AG10803 (cell line): ENCODE measurements around the gene MYO15A.

ENCODE experiments used
- DNase-seq: peaks from one replicate; pipeline ENCODE4 v3.0.0; 2010; ENCODE audit warnings: low read depth
- H3K4me3 ChIP-seq: 2 replicates; pipeline ENCODE4 v1.5.1; 2011; ENCODE audit warnings: mild to moderate bottlenecking, low read length, control low read depth
- CTCF ChIP-seq: conservative IDR thresholded peaks from 2 replicates; pipeline ENCODE4 v1.5.1; 2011; ENCODE audit warnings: mild to moderate bottlenecking, low read length, control low read depth, inconsistent platforms

MYO15A gene

GRCh38 chr17:18101828-18102227 is 6.7 kb upstream of the MYO15A start:
- H3K4me3 ChIP-seq: no peak overlapping the region
- no peak for DNase-seq
- TF ChIP-seq CTCF: no peak

- TF ChIP-seq CTCF: no peak
- DNase-seq: no peak
- H3K4me3 ChIP-seq: no peak overlapping the region
Measured at GRCh38 chr17:18102640-18103039, 5.9 kb upstream of the MYO15A start.

GRCh38 chr17:18105027-18105426 is 3.5 kb upstream of the MYO15A start:
- no peak overlapping the region for H3K4me3 ChIP-seq
- no peak for TF ChIP-seq CTCF
- no peak for DNase-seq

- no peak for TF ChIP-seq CTCF
- no peak for DNase-seq
- no peak overlapping the region for H3K4me3 ChIP-seq
Measured at GRCh38 chr17:18105595-18105994, 3.0 kb upstream of the MYO15A start.

GRCh38 chr17:18106211-18106610 is 2.3 kb upstream of the MYO15A start:
- TF ChIP-seq CTCF: no peak
- no peak for DNase-seq
- H3K4me3 ChIP-seq: no peak overlapping the region

- no peak for DNase-seq
- no peak for TF ChIP-seq CTCF
- no peak overlapping the region for H3K4me3 ChIP-seq
Measured at GRCh38 chr17:18107061-18107790, 1.3 kb upstream of the MYO15A start.

- DNase-seq: no peak
- no peak overlapping the region for H3K4me3 ChIP-seq
- TF ChIP-seq CTCF: no peak
Measured at GRCh38 chr17:18107971-18108370, 585 bp upstream of the MYO15A start.
